Renal cortical epithelial cell (primary cell): ENCODE data around the gene ASF1A. TPM values are rescaled to one million over a fixed set of nuclear protein-coding genes. Genes with fewer than 3 reads are reported as not detected.

Experiments
- total RNA-seq: library from RNA; depleted of rRNA; stranded (reverse); fragments of >200 nt; gene quantifications from 2 replicates; pipeline ENCODE4 v1.2.3, GENCODE V29; 2014

ASF1A gene
- total RNA-seq, 1 donor from 2014 or later = 18.9 TPM

Other genes with a start within 250 kb of the ASF1A start
- 7.6 and 15.3 TPM in 2 replicates for gene CEP85L, start 242.6 kb upstream of the ASF1A start, total RNA-seq
- gene MCM9, start 41.0 kb downstream of the ASF1A start, total RNA-seq = 16.7 and 28.8 TPM in 2 replicates
- gene FAM184A, start 184.5 kb downstream of the ASF1A start, total RNA-seq = 0.99 and 2.1 TPM in 2 replicates